ENCODE measurements around the gene RTN4R.

RTN4R gene

GRCh38 chr22:20239676-20240446, 28.3 kb downstream of the RTN4R start:
- no peak for DNase-seq

DNA sequence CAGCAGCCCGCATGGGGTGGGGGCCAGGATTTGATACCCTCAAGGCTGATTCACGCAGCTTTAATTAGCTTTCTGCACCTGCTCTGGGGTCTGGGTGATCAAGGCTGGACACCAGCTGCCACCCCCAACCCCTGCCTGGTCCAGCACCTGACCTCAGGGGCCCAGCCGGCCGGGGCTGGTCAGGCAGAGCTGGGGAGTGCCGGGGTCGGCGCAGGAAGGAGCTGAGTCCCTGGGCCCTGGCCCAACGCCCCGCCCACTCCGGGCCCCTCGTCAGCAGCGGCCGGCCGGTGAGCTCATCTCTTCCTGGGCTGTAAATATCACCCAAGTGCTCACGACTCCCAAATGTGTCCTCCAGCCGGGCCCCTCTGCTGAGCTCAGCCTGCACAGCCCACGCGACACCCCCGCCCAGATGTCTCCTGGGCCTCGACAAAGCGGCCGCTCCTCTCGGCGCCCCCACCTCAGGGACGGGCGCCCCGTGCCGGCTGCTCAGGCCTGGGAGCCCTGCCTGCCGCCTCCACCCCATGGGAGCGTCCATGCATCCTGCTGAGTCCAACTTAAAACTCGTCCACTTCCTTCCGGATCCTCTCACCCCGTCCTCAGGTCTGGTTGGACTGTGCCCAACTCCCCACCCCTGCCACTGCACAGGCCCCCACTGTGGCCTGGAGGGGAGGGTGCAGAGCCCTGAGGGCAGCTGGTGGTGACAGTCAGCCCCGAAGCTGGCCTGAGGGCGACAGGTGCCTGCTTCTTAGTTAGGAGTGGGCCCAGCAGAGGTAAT, 29.0 kb downstream of the RTN4R start:
- DNase-seq: no peak

DNA sequence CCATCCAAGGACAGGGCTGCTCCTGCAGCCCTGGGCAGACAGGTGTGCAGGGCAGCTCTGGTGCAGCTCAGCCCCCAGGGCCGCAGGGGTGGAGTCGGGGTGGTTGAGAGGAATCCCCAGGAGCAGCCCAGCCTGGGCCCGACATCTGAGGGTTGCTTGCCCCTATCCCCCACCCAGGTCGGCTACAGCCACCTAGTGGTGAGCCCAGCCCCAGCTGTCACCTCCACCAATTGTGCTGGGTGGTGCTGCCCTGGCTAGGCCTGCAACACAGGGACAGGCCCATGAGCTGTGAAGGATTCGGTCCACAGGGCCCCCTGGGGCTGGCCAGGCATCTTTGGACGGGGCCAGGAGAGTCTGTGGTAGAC, 29.6 kb downstream of the RTN4R start:
- peak; percentile 57 for DNase-seq

DNA sequence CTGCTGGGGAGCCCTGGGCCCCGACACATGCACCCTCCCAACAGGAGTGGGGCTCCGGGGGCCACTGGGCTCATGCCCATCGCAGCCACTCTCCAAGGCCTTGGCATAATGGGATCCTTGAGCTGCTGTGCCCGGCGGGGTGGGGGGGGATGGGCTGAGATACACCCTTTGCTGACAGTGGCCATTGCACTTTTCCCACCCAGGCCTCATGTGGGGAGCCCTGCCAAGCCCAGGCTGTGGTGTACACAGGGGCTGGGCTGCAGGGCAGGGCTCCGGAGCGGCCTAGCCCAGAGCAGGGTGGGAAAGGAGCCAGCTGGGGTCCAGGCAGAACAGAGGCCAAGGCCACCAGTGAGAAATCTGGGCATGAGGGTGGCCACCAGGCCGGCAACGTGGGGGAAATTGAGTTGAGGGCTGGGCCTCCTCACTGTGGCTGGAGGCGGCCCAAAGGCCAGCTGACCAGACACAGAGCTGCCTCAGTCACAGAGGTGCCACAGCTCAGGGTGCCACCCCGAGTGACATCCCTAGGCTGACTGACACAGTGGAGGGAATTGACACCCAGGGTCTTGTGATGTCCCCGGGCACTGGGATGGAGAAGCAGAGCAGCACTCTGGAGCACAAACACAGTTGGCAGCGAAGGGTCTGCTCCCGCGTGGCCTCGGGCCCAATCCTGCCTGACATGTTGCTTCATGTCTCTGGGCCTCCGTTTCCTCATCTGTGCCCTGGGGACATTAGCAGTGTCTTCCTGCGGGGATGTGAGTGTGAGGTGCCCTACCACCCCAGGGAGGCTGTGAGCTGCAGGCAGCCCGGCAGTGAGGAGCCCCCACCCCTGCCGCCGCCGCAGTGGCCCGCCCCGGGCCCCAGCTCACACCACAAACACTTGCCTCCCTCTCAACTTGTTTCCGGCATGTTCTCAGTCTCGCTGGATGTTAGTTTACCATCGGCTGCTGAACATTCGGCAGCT, 30.4 kb downstream of the RTN4R start:
- no peak for DNase-seq

GRCh38 chr22:20236052-20236717, 31.9 kb downstream of the RTN4R start:
- DNase-seq: no peak

GRCh38 chr22:20235389-20235991, 32.6 kb downstream of the RTN4R start:
- DNase-seq: no peak

DNA sequence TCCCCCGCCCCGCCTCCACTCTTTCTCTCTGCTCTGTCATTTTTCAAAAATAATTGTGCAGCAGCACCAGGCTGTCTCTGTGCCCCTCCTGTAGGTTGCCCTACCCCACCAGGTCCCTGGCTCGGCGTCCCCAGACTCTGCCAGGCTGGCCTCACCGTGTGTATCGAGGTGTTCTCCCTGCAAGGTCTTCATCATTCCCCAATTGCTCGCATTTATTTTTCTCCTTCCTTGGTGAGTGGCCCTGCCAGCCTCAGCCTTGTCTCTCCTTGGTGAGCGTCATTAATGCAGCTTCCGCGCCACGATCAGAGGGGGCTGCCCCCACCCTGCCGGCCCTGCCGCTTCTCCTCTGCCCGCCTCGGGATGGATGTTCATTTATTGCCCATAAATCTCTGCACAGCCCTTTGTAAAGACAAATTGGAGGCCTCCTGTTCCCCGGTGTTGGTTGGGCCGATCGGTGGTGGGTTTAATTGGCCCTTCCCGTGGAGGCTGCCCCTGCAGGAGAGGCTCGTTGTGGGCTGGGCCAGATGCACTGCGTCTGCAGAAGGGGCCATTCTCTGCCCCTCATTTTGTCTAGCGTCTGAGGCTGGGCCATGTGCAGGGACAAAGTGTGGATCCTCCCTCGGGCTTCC, 33.2 kb downstream of the RTN4R start:
- no peak for DNase-seq

- no peak for DNase-seq
These were observed 33.8 kb downstream of the RTN4R start for GRCh38 chr22:20234314-20234682.

DNA sequence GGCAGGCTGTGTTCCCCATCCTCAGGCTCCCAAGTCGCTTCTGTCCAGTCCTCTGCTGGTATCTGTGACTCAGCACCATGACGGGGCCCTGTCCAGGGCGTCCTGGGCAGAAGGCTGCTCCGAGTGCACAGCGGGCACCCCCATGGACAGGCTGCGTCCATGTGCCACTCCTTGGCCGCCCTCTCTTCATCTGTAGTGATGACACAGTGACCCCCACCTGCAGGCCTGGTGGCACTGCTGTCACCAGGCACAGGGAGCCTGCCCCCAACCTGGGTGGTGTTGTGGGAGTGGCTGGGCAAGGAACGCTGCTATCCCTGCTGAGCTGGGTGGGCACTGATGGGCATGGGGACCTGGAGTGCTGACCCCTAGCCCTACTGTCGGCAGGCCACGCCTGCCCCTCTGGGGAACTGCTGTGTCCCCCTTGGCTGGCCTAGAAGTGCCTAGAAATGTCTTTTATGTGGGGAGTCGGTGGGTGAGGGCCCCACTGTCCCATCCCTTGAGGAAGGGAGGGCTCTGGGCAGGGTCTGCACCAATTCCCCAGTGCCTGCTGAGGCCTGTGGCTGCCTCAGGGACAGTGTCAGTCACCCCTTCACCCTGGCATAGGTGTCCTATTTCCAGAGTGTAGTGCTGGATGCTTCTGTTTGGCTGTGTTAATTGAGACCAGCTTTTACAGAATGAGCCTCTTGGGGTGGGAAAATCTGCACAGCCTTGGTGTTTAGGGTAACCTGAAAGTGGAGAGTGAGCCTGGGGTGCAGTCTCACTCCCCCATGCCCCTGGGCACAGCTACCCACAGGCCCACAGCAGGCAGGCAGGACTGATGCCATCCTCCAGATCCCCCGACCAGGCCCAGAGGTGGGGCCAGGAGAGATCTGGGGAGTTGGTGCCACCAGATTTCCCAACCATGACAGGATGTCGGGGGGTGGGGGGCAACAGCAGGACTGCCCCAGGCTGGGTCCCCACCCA, 34.5 kb downstream of the RTN4R start:
- DNase-seq: no peak

DNA sequence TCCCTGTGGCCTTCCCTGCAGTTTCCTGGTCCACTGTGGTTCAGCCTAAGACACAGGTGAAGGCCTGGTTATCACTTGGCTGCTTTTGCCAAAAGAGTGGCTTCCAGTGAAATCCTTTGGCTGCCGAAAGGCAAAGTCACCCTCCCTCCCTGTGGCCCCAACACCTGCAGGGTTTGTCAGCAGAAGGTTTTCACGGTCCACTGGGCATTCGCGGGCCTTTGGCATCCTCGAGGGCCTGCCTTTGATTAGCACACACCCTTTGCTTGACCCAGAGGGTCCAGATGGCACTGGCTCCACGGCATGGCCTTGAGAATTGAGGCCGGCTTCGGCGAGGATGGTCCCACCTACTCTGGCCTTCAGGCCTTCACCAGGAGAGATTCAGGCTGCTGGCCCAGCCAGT, 35.3 kb downstream of the RTN4R start:
- DNase-seq: no peak

GRCh38 chr22:20232237-20232598, 35.9 kb downstream of the RTN4R start:
- no peak for DNase-seq

DNA sequence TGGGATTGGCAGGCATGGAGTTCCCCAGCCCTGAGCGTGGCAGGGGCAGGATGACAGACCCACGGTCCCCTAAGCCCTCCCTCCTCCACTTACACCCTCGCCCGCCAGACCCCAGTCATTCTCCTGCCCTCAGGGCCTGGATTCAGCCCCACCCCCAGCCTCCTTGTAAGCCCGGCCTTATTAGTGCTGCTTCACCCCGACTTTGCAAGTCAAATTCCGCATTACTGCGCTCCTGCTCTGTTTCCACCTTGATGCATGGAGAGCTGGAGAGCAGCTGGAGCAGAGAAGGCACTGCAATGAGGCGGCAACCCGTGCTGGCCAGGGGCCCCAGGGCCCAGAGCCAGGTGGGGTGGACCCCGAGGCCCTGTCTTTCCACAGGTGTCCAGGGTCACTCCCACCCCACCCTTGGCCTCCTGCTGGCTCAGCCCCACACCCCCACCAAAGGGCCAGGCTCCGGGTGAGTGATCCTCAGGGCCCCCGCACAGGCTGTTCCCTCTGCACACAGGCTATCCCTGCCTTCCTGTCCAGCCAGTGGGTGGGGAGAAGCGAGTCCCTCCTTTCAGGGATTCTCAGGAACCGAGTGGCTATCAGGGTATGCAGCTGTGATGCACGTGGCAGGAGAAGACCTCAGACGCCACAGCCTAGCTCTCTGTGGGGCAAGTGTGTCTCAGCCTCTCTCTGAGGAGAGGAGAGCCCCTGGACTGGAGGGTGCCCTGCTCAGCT, 36.4 kb downstream of the RTN4R start:
- DNase-seq: no peak

- DNase-seq: no peak
These were observed 37.2 kb downstream of the RTN4R start for GRCh38 chr22:20230777-20231420.

GRCh38 chr22:20229916-20230775, 38.0 kb downstream of the RTN4R start:
- DNase-seq: no peak

GRCh38 chr22:20228939-20229272, 39.2 kb downstream of the RTN4R start:
- no peak for DNase-seq

GRCh38 chr22:20228055-20228938, 39.8 kb downstream of the RTN4R start:
- no peak for DNase-seq

DNA sequence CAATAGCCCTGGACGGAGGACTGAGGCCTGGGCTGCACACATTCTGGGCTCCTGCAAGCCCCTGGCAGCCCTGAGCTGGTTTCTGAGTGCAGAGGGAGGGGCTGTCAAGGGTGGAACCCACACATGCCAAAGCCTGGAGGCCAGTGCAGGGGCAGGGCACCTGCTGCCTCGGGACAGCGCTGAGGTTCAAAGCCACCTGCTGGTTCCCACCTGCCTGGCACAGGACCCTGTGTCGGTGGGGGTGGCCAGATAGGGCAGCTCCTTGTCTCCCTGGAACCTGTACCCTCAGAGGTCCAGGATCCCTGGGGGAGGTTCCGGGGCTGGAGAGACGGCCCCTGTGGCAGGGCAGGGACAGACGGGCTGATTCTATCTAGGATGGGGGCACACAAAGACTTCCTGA, 40.8 kb downstream of the RTN4R start:
- DNase-seq: no peak
